NCI-H226 (cell line): Measurements from ENCODE around the gene LAMTOR4.
A peak's percentile ranks its signal among the peaks of the same experiment; 100 is the strongest.
"Not testable (repeated sequence)": the region's sequence is repeated elsewhere in the genome, so short reads cannot be mapped to it uniquely, and the experiment has no call there.

Experiments
- DNase-seq: peaks from one replicate; pipeline ENCODE4 v3.0.0-alpha.2; 2015

LAMTOR4 gene

GRCh38 chr7:100124301-100125230 is 24.2 kb upstream of the LAMTOR4 start:
- no peak for DNase-seq

GRCh38 chr7:100126239-100126930 is 22.3 kb upstream of the LAMTOR4 start:
- no peak for DNase-seq

DNA sequence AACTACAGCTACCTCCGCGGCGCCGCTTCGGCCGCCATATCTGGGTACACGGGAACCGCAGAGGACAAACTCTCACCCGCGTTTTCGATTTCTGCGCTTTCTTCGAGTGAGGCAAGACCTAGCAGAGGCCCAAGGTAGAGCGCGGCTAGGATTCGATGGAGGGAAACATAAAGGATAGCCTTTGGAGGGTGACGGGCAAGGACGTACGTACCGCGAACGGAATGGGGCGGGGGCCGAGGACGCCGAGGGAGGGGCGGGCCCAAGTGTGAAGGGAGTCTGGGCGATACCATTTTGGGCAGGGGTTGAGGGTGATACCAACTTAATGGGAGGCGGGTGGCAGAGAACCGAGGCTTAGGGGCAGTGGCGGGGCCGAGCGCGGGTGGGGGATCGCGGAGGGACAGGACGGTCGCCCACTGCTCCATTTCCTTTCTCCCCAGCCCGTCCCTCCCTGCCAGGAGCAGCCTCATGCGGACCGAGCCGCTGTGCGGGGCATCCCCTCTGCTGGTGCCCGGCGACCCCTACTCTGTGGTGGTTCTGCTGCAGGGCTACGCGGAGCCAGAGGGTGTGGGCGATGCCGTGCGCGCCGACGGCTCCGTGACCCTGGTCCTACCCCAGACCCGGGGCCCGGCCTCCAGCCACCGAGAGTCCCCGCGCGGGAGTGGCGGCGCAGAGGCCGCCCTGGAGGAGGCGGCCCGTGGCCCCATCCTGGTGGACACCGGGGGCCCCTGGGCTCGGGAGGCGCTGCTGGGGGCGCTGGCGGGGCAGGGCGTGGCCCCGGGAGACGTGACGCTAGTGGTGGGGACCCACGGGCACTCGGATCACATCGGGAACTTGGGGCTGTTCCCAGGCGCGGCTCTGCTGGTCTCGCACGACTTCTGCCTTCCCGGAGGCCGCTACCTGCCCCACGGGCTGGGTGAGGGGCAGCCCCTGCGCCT is 21.5 kb upstream of the LAMTOR4 start, which contains the start of gene MBLAC1:
Gene MBLAC1 (plus strand): TSS at position 37 of the 935 bp plus-strand sequence. CDS start 429 bp downstream, at position 466.
- DNase-seq = peak; percentile 67

DNA sequence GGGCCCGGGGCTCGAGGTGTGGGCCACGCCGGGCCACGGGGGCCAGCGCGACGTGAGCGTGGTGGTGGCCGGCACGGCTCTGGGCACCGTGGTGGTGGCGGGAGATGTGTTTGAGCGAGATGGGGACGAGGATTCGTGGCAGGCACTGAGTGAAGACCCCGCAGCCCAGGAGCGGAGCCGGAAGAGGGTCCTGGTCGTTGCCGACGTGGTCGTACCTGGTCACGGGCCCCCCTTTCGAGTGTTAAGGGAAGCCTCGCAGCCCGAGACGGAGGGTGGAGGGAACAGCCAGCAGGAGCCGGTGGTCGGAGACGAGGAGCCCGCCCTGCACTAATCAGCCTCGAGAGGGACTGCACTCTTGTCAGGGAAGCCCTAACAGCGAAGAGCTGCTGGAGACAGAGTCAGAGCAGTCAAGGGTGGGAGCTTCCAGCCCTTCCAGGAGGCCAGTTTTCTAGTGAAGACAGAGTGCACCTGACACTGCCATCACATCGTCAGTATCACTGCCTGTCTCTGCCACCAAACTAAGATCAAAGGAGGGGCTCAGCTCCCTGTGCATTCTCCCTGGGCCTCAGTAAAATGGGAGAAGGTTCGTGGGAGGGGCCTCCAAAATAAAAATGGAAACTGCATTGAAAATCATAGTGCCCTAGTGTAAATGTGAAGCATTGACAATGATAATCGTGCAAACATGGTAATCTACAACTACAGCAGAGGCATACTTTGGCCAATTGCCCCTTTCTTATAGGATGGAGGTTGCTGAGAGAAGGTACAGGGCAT is 20.7 kb upstream of the LAMTOR4 start:
- no peak for DNase-seq

GRCh38 chr7:100128637-100128963 is 20.1 kb upstream of the LAMTOR4 start:
- DNase-seq = no peak

- DNase-seq = not testable (repeated sequence)
Measured at GRCh38 chr7:100130220-100130607, 18.5 kb upstream of the LAMTOR4 start.

- no peak for DNase-seq
Measured at GRCh38 chr7:100130608-100131453, 17.9 kb upstream of the LAMTOR4 start.

DNA sequence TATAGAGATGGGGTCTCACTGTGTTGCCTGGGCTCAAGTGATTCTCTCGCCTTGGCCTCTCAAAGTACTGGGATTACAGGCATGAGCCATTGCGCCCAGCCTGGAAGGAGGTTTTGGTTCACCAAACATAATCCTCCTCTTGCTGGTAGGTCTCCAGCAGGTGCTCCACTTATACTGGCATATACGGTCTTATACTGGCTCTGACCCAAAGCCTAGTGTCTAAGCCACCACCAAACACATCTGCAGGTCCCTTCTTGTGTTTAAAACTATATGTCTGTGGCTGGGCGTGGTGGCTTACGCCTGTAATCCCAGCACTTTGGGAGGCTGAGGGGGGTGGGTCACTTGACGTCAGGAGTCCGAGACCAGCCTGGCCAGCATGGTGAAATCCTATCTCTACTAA is 16.6 kb upstream of the LAMTOR4 start:
- no peak for DNase-seq

DNA sequence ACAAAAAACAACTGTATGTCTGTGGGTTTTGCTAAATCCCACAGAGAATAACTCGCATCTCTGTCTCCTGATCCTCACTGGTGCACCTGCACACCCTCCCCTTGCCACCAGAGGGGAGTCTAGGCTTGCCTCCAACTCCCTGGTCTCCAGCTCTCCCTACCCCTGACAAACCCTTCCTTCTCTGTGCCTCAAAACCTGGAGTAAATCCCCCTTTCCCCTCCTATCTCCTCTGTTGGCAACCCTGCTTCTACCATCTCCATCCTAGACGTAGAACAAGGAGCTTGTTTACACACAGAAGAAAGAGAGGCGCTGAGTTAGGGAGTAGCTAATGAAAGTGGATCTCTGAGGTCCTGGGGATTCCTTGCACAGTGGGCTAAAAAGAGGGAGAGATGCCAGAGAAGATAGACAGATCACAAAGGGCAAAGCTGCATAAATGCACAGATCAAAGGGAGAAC is 16.0 kb upstream of the LAMTOR4 start:
- DNase-seq = peak; percentile 49

GRCh38 chr7:100137851-100138760 is 10.6 kb upstream of the LAMTOR4 start:
- no peak for DNase-seq

DNA sequence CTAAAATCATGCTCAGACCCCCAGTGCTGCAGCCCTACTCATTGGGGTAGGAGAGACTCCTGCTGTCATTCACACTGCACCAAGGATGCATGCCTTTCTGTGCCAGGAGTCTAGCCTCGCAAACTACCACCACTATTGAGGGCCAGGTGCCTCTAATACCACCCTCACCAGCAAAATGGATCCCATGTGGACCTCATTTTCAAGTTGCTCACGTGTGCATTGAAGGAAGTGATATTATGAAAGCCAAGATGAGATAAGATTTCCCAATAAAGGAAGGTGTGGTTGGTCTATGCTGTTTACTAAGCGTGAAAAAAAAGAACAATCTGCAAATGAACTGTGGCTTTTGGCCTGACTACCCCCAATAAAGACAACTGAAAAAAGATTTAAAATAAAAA is 7.2 kb upstream of the LAMTOR4 start:
- DNase-seq = no peak

DNA sequence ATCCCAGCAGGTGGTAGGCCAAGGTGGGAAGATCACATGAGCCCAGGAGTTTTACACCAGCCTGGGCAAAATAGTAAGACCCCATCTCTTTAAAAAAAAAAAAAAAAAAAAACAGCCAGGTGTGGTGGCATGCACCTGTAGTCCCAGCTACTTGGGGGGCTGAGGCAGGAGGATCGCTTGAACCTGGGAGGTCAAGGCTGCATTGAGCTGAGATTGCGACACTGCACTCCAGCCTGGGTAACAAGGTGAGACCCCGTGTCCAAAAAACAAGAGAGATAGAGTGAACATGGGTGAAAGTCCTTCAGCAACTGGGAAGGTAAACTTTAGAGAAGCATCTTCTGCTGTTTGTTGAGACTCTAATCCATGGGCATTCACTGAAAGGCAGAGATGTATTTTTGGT is 6.3 kb upstream of the LAMTOR4 start:
- no peak for DNase-seq

DNA sequence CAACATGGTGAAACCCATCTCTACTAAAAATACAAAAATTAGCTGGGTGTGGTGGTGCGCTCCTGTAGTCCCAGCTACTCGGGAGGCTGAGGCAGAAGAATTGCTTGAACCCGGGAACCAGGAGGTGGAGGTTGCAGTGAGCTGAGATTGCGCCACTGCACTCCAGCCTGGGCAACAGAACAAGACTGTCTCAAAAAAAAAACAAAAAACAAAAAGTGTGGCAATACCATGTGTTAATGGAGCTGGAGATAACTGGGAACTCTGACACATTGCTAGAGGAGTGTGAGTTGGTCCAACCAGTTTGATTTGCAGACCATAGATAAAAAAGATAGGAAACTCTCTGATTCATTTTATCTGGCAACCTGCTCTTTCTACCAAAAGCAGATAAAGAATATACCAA is 2.4 kb upstream of the LAMTOR4 start:
- peak; percentile 85 for DNase-seq

GRCh38 chr7:100147278-100147677 is 1.4 kb upstream of the LAMTOR4 start:
- DNase-seq = no peak

DNA sequence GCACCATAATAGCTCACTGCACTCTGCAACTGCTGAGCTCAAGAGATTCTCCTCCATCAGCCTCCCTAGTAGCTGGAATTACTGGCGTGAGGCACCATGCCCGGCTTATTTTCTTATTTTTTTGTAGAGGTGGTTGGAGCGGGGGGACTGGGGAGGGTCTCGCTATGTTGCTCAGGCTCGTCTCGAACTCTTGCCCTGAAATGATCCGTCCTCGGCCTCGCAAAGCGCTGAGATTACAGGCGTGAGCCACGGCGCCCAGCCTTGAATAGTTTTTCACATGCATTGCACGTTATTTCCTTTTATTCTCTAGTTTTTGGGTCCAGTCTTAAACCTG is 526 bp upstream of the LAMTOR4 start:
- no peak for DNase-seq

GRCh38 chr7:100152404-100152803 is 3.7 kb downstream of the LAMTOR4 start:
- no peak for DNase-seq

GRCh38 chr7:100152937-100153666 is 4.4 kb downstream of the LAMTOR4 start:
- DNase-seq = no peak

GRCh38 chr7:100153708-100154535 is 5.2 kb downstream of the LAMTOR4 start:
- no peak for DNase-seq
